ENCODE results near the gene CAPN5. TPM values are rescaled to one million over a fixed set of nuclear protein-coding genes. Genes with fewer than 3 reads are reported as not detected.
A peak's percentile ranks its signal among the peaks of the same experiment; 100 is the strongest.

CAPN5 gene
- total and polyA plus RNA-seq, 2 of the 8 experiments (the other 6 are each of a cell fraction or from before 2014, with no cell fraction given): 21.5 to 22.4 TPM

DNA sequence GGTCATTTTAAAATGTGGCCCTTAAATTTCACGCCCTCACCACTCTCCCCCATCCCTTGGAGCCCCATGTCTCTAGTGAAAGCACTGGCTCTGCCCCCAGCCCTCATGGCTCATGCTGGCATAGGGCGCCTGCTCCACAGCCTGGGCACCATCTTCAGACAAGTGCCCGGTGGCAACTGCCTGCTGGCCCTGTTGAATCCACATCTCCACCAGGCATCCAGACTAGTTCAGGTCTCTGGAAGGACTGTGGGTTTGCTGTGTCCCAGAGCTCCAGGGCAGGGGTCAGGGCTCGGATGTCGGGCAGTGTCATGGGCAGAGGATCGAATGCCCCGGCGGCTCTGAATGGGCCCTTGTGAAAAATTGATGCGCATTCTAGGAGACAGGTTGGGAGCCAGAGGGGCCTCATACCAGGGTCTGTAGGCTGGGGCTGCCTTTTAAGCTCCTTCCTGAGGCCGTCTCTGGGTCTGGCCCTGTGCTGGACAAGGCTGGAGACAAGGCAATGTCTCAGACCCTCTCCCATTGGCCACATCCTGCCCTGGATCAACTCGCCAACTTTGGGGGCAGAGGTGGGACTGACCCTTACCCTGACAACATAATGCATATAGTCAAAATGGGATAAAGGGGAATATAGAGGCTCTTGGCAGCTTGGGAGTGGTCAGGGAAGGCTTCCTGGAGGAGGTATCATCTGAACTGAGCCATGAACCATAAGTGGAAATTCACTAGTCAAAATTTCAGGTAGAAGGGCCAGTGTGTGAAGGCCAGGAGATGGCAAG is 62.5 kb downstream of the CAPN5 start:
- Histone ChIP-seq H2AK5ac (ENCODE audit: low read depth, low read length) (no peak overlapping the region), H3K36me3 (ENCODE audit: control insufficient read depth in 2 of 4, insufficient read depth in 4 of 4, low read length in 3 of 4) (no peaks in the 10 kb centered on the region), H2BK120ac (replicated peaks; ENCODE audit: low read depth, low read length) (no peak overlapping the region), H4K20me1 (replicated peaks in 1 of 2; ENCODE audit: control insufficient read depth in 1 of 2, insufficient read depth in 2 of 2, low read length in 2 of 2) (no peaks in the 10 kb centered on the region), H3K27ac (ENCODE audit: low read depth, low read length) (no peak overlapping the region), H4K8ac (ENCODE audit: extremely low read depth, insufficient read depth, low read length) (no peak overlapping the region), H3K4ac (replicated peaks; ENCODE audit: insufficient read length, low read depth, low read length) (no peak overlapping the region), H3K18ac (ENCODE audit: extremely low read depth, low read length) (no peak overlapping the region), H2BK20ac (ENCODE audit: low read length) (no peak overlapping the region), H2BK12ac (ENCODE audit: low read depth, low read length) (no peak overlapping the region), H3K14ac (ENCODE audit: insufficient read length) (no peak overlapping the region), H3K4me1 (replicated peaks in 1 of 4; ENCODE audit: control insufficient read depth in 3 of 4, insufficient read depth in 4 of 4, low read length in 3 of 4) (peaks cover 4 to 15% (median 9%) of the 10 kb centered on the region in 4 experiments), H2BK15ac (ENCODE audit: low read length) (no peak overlapping the region), H3K79me2 (ENCODE audit: control insufficient read depth in 1 of 2, insufficient read depth in 2 of 2, low read length in 2 of 2) (no peaks in the 10 kb centered on the region), H3K9ac (replicated peaks in 1 of 4; ENCODE audit: extremely low read depth in 1 of 4, low read depth in 3 of 4, low read length in 3 of 4) (no peak overlapping the region), H2AFZ (ENCODE audit: low read length) (no peak overlapping the region), H3K27me3 (replicated peaks in 1 of 4; ENCODE audit: control insufficient read depth in 3 of 4, extremely low read depth in 1 of 4, insufficient read depth in 3 of 4, low read length in 3 of 4) (peaks cover 0 to 2% (median 0%) of the 10 kb centered on the region in 4 experiments; a peak in 2 of 7 replicates), H3K4me3 (ENCODE audit: extremely low read depth in 1 of 4, insufficient read depth in 2 of 4, low read depth in 3 of 4, low read length in 4 of 4) (no peak overlapping the region), H4K91ac (replicated peaks; ENCODE audit: insufficient read length, low read length) (peak overlapping the region; percentile 53), H3K23me2 (ENCODE audit: low read depth, low read length) (peaks cover 6% of the 10 kb centered on the region; the same call in 1 of the 2 replicates), H3K9me3 (ENCODE audit: insufficient read depth in 2 of 2, low read depth in 1 of 2, low read length in 1 of 2) (no peaks in the 10 kb centered on the region), H2BK5ac (ENCODE audit: low read depth, low read length) (no peak overlapping the region), H3K56ac (replicated peaks; ENCODE audit: insufficient read length, low read depth, low read length) (peak overlapping the region; percentile 33), H3K79me1 (ENCODE audit: low read depth, low read length) (no peaks in the 10 kb centered on the region), H3K4me2 (ENCODE audit: insufficient read depth in 1 of 2, low read depth in 2 of 2, low read length in 2 of 2) (no peak overlapping the region), H4K5ac (ENCODE audit: insufficient read length, low read depth, low read length) (no peak overlapping the region), H3K23ac (ENCODE audit: insufficient read length) (no peak overlapping the region)
- DNase-seq (ENCODE audit: low read depth in 1 of 2, low spot score in 2 of 2) (no peak), FAIRE-seq (no peak)
- 85% methylated on average over 11 of the region's 11 CpGs; no CpG with 5 or more reads in 1 of the 2 experiments for WGBS, 2 experiments (ENCODE audit: extremely low coverage in 1 of 2, insufficient coverage in 1 of 2, insufficient read length in 1 of 2, insufficient replicate concordance in 2 of 2, low coverage in 1 of 2, low lambda C conversion rate in 2 of 2, missing lambda C conversion rate in 1 of 2)
- POLR2A ChIA-PET (ENCODE audit: partially characterized antibody): no interaction called here
- CTCF ChIA-PET (ENCODE audit: partially characterized antibody): interaction anchor here (0.6 to 13.9 kb wide), 14 partner anchors 11 to 499 kb away, joined by 3 to 248 read pairs (median 18); no protein-coding TSS in a partner anchor
- no peak for TF ChIP-seq MAX (IDR thresholded peaks at IDR 0.05)
- TF ChIP-seq TAF7 (optimal IDR thresholded peaks at IDR 0.05; ENCODE audit: borderline replicate concordance, low read depth, low read length): no peak
- no peak for TF ChIP-seq FOSL1 (IDR thresholded peaks at IDR 0.05; ENCODE audit: insufficient read depth, low read depth, low read length)
- no peak for TF ChIP-seq EZH2 (IDR thresholded peaks at IDR 0.05; ENCODE audit: low read depth, low read length, severe bottlenecking)
- TF ChIP-seq RFX5 (IDR thresholded peaks at IDR 0.05; ENCODE audit: borderline replicate concordance, low read depth, low read length): no peak
- no peak for TF ChIP-seq ATF2 (IDR thresholded peaks at IDR 0.05; ENCODE audit: low read length)
- TF ChIP-seq SP4 (IDR thresholded peaks at IDR 0.05; ENCODE audit: low read length): no peak
- no peak for TF ChIP-seq POU5F1 (IDR thresholded peaks at IDR 0.05; ENCODE audit: low read depth, low read length)
- no peak for TF ChIP-seq USF2 (IDR thresholded peaks at IDR 0.05; ENCODE audit: low read length)
